ENCODE data around the gene PAQR5. TPM values are rescaled to one million over a fixed set of nuclear protein-coding genes. Genes with fewer than 3 reads are reported as not detected.
"Not testable (repeated sequence)": the region's sequence is repeated elsewhere in the genome, so short reads cannot be mapped to it uniquely, and the experiment has no call there.

Gene PAQR5
- total RNA-seq = 1.1 TPM

GRCh38 chr15:69298697-69299441, at the start of gene PAQR5:
Gene PAQR5, plus strand, starts transcription at chr15:69298912. Its CDS starts 61,169 bp downstream, at chr15:69360081.
- no peak for DNase-seq

GRCh38 chr15:69253156-69253555, 45.6 kb upstream of the PAQR5 start:
- DNase-seq = peak; percentile 16

GRCh38 chr15:69265347-69265955, 33.3 kb upstream of the PAQR5 start:
- DNase-seq = no peak

GRCh38 chr15:69271217-69271616, 27.5 kb upstream of the PAQR5 start:
- DNase-seq = no peak

GRCh38 chr15:69272139-69272538, 26.6 kb upstream of the PAQR5 start:
- DNase-seq = no peak

- DNase-seq = no peak
Observed at GRCh38 chr15:69272891-69273290, 25.8 kb upstream of the PAQR5 start.

- DNase-seq = no peak
Observed at GRCh38 chr15:69275074-69275670, 23.5 kb upstream of the PAQR5 start.

GRCh38 chr15:69275933-69276560, 22.7 kb upstream of the PAQR5 start:
- no peak for DNase-seq

GRCh38 chr15:69277316-69277715, 21.4 kb upstream of the PAQR5 start:
- no peak for DNase-seq

- DNase-seq = no peak
Observed at GRCh38 chr15:69279636-69280035, 19.1 kb upstream of the PAQR5 start.

GRCh38 chr15:69280783-69281182, 17.9 kb upstream of the PAQR5 start:
- DNase-seq = no peak

- DNase-seq = no peak
Observed at GRCh38 chr15:69282104-69282743, 16.5 kb upstream of the PAQR5 start.

- no peak for DNase-seq
Observed at GRCh38 chr15:69285834-69286233, 12.9 kb upstream of the PAQR5 start.

- DNase-seq = no peak
Observed at GRCh38 chr15:69288011-69288410, 10.7 kb upstream of the PAQR5 start.

- DNase-seq = no peak
Observed at GRCh38 chr15:69288531-69289341, 10.0 kb upstream of the PAQR5 start.

- DNase-seq = no peak
Observed at GRCh38 chr15:69289342-69290146, 9.2 kb upstream of the PAQR5 start.

GRCh38 chr15:69290346-69291164, 8.2 kb upstream of the PAQR5 start:
- no peak for DNase-seq

GRCh38 chr15:69291651-69292050, 7.1 kb upstream of the PAQR5 start:
- not testable (repeated sequence) for DNase-seq

- no peak for DNase-seq
Observed at GRCh38 chr15:69292826-69293420, 5.8 kb upstream of the PAQR5 start.
